ENCODE results near the gene MCTP1. TPM values are rescaled to one million over a fixed set of nuclear protein-coding genes. Genes with fewer than 3 reads are reported as not detected.

Gene MCTP1
- total and polyA plus RNA-seq, 10 of the 15 experiments (the other 5 are each of a cell fraction or from before 2014, with no cell fraction given) = 12.6 to 45.9 (median 18.8) TPM

DNA sequence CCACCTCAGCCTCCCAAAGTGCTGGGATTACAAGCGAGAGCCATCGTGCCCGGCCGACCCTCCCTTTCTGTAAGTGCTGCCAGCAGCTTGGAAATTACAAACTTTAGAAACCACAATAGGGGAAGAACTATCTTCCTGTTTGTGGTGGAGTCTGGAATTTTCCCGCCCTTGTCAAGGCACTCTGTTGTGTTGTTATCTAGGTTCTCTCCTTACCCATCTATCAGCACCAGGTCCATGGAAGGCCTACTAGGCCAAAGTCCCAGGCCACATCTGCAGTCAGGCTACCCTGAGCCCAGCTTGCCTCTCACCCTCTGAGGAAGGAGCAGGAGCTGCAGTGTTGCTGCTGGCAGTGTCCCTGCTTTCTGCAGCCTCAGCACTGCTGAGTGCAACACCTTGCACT, 214.9 kb downstream of the MCTP1 start:
- H3K4me1 ChIP-seq (ENCODE audit: control insufficient read depth, insufficient read depth, low read length) = peaks cover 44% of the 10 kb centered on the region
- TF ChIP-seq SMAD1 (IDR thresholded peaks at IDR 0.05; ENCODE audit: low read depth, partially characterized antibody) (no peak), IKZF1 (conservative IDR thresholded peaks at IDR 0.05) (peak; percentile 49; the same call in 1 of the 2 replicates), RUNX3 (IDR thresholded peaks at IDR 0.05; ENCODE audit: low read length) (peak; percentile 42; the same call in 1 of the 2 replicates)
- SMC1A ChIA-PET (ENCODE audit: uncharacterized antibody, unreplicated experiment) = interaction anchor here (0.7 to 6.9 kb wide), 10 partner anchors 8 to 134 kb away, joined by 3 to 64 read pairs (median 10); no protein-coding TSS in a partner anchor
- no peak overlapping the region for H3K9ac ChIP-seq (ENCODE audit: control insufficient read depth, insufficient read depth, low read length)
- H3K4me3 ChIP-seq = no peak overlapping the region; the same call in 1 of the 2 replicates
- RAD21 ChIA-PET (ENCODE audit: unreplicated experiment) = interaction anchor here (1.0 to 7.5 kb wide), 11 partner anchors 8 to 101 kb away, joined by 3 to 86 read pairs (median 8); no protein-coding TSS in a partner anchor
- H3K36me3 ChIP-seq (ENCODE audit: control insufficient read depth in 2 of 2, insufficient read depth in 2 of 2, low read length in 1 of 2) = no peaks in the 10 kb centered on the region; a peak in 1 of 4 replicates
- 61% methylated on average over 5 of the region's 5 CpGs for WGBS (ENCODE audit: insufficient coverage, insufficient replicate concordance, low lambda C conversion rate, missing lambda C conversion rate)
- peak overlapping the region; percentile 61; the same call in 1 of the 2 replicates for H3K4me2 ChIP-seq (ENCODE audit: control insufficient read depth, insufficient read depth)
- no TSS peak for BruUV-seq (replicated peaks)
- POLR2A ChIA-PET = interaction anchor here (0.8 to 2.5 kb wide), 10 partner anchors 10 to 327 kb away, joined by 3 to 24 read pairs (median 6); no protein-coding TSS in a partner anchor
- ATAC-seq = peak; percentile 42
- H3K79me2 ChIP-seq (ENCODE audit: control insufficient read depth, insufficient read depth, low read length) = peaks cover 61% of the 10 kb centered on the region
- H3K9me3 ChIP-seq (replicated peaks; ENCODE audit: control insufficient read depth, insufficient read depth, low read length) = peaks cover 2% of the 10 kb centered on the region; the same call in 1 of the 3 replicates
- H2AFZ ChIP-seq (ENCODE audit: control insufficient read depth, low read depth, low read length) = no peak overlapping the region
- FAIRE-seq = no peak
- peak overlapping the region; percentile 30; the same call in 1 of the 2 replicates for H3K27ac ChIP-seq (ENCODE audit: control insufficient read depth, insufficient read depth)
- DNase-seq (ENCODE audit: low read depth, low spot score) = no peak
- H3K27me3 ChIP-seq (replicated peaks in 1 of 2; ENCODE audit: control insufficient read depth in 2 of 2, insufficient read depth in 2 of 2, low read length in 1 of 2) = no peaks in the 10 kb centered on the region
- no peaks in the 10 kb centered on the region for H4K20me1 ChIP-seq (ENCODE audit: control insufficient read depth, insufficient read depth)
- intact Hi-C loops (cut with micrococcal nuclease; ENCODE audit: unreplicated experiment) = loop anchor here (10.0 kb wide), 1 partner anchor 545 kb away; no protein-coding TSS in a partner anchor
- CTCF ChIA-PET = interaction anchor here (0.6 to 3.9 kb wide), 8 partner anchors 10 to 101 kb away, joined by 3 to 25 read pairs (median 8); no protein-coding TSS in a partner anchor
- in situ Hi-C loops (cut with MboI) = loop anchor here (10.0 kb wide), 1 partner anchor 455 kb away; the partner anchor contains the start of genes KIAA0825 and SLF1

DNA sequence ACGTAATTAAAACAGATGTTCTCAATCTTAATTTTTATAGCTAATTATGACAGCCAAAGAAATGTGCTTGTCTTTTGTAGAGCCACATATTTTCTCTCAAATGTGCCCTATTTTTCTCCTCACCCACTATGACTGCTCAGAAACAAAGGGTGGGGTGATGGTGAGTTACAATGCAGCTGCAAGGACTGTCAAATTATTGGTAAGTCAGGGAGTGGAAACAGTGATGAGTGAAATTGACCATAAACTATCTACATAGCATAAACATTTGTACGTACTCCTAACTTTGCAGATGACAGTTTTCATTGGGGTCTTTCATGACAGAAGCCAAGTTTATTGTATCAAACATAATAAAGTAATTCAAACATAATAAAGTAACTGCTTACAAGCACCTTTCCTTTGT, 215.9 kb downstream of the MCTP1 start:
- ChIA-PET SMC1A (ENCODE audit: uncharacterized antibody, unreplicated experiment) (interaction anchor here (0.7 to 6.9 kb wide), 23 partner anchors 9 to 173 kb away, joined by 3 to 64 read pairs (median 5); no protein-coding TSS in a partner anchor), RAD21 (ENCODE audit: unreplicated experiment) (interaction anchor here (0.7 to 7.5 kb wide), 20 partner anchors 9 to 691 kb away, joined by 3 to 86 read pairs (median 5); no protein-coding TSS in a partner anchor), CTCF (interaction anchor here (0.6 to 2.1 kb wide), 14 partner anchors 8 to 536 kb away, joined by 3 to 10 read pairs (median 4); no protein-coding TSS in a partner anchor), POLR2A (interaction anchor here (0.6 to 2.5 kb wide), 15 partner anchors 9 to 326 kb away, joined by 3 to 24 read pairs (median 5); no protein-coding TSS in a partner anchor)
- Histone ChIP-seq H3K4me2 (ENCODE audit: control insufficient read depth, insufficient read depth) (peak overlapping the region; percentile 85), H3K36me3 (ENCODE audit: control insufficient read depth in 2 of 2, insufficient read depth in 2 of 2, low read length in 1 of 2) (no peaks in the 10 kb centered on the region; a peak in 1 of 4 replicates), H3K79me2 (ENCODE audit: control insufficient read depth, insufficient read depth, low read length) (peaks cover 55% of the 10 kb centered on the region), H4K20me1 (ENCODE audit: control insufficient read depth, insufficient read depth) (no peaks in the 10 kb centered on the region), H3K27ac (ENCODE audit: control insufficient read depth, insufficient read depth) (peak overlapping the region; percentile 53), H3K9ac (ENCODE audit: control insufficient read depth, insufficient read depth, low read length) (no peak overlapping the region), H2AFZ (ENCODE audit: control insufficient read depth, low read depth, low read length) (peak overlapping the region; percentile 18; the same call in 1 of the 2 replicates), H3K4me1 (ENCODE audit: control insufficient read depth, insufficient read depth, low read length) (peaks cover 37% of the 10 kb centered on the region), H3K9me3 (replicated peaks; ENCODE audit: control insufficient read depth, insufficient read depth, low read length) (peaks cover 2% of the 10 kb centered on the region; the same call in 1 of the 3 replicates), H3K27me3 (replicated peaks in 1 of 2; ENCODE audit: control insufficient read depth in 2 of 2, insufficient read depth in 2 of 2, low read length in 1 of 2) (no peaks in the 10 kb centered on the region), H3K4me3 (no peak overlapping the region)
- no TSS peak for BruUV-seq (replicated peaks)
- intact Hi-C loops (cut with micrococcal nuclease; ENCODE audit: unreplicated experiment) (no loop called here), in situ Hi-C loops (cut with MboI) (no loop called here)
- FAIRE-seq (no peak), ATAC-seq (peak; percentile 50), DNase-seq (ENCODE audit: low read depth, low spot score) (no peak)
- 59% methylated on average over 2 of the region's 2 CpGs for WGBS (ENCODE audit: insufficient coverage, insufficient replicate concordance, low lambda C conversion rate, missing lambda C conversion rate)
- no peak for TF ChIP-seq ATF7 (IDR thresholded peaks at IDR 0.05; ENCODE audit: low read depth)
- no peak for TF ChIP-seq NR2C1 (IDR thresholded peaks at IDR 0.05)
- no peak for TF ChIP-seq CEBPB (IDR thresholded peaks at IDR 0.05; ENCODE audit: borderline replicate concordance in 1 of 2, low read depth in 2 of 2, low read length in 2 of 2)
- no peak for TF ChIP-seq HDAC2 (IDR thresholded peaks at IDR 0.05)
- TF ChIP-seq, protein P1, sequence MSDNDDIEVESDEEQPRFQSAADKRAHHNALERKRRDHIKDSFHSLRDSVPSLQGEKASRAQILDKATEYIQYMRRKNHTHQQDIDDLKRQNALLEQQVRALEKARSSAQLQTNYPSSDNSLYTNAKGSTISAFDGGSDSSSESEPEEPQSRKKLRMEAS (IDR thresholded peaks at IDR 0.05; ENCODE audit: low read depth, low read length) = no peak
- no peak for TF ChIP-seq CBFB (IDR thresholded peaks at IDR 0.05; ENCODE audit: low read depth)
- TF ChIP-seq FOXM1 (IDR thresholded peaks at IDR 0.05; ENCODE audit: low read depth, low read length) = no peak
- TF ChIP-seq, protein P2, sequence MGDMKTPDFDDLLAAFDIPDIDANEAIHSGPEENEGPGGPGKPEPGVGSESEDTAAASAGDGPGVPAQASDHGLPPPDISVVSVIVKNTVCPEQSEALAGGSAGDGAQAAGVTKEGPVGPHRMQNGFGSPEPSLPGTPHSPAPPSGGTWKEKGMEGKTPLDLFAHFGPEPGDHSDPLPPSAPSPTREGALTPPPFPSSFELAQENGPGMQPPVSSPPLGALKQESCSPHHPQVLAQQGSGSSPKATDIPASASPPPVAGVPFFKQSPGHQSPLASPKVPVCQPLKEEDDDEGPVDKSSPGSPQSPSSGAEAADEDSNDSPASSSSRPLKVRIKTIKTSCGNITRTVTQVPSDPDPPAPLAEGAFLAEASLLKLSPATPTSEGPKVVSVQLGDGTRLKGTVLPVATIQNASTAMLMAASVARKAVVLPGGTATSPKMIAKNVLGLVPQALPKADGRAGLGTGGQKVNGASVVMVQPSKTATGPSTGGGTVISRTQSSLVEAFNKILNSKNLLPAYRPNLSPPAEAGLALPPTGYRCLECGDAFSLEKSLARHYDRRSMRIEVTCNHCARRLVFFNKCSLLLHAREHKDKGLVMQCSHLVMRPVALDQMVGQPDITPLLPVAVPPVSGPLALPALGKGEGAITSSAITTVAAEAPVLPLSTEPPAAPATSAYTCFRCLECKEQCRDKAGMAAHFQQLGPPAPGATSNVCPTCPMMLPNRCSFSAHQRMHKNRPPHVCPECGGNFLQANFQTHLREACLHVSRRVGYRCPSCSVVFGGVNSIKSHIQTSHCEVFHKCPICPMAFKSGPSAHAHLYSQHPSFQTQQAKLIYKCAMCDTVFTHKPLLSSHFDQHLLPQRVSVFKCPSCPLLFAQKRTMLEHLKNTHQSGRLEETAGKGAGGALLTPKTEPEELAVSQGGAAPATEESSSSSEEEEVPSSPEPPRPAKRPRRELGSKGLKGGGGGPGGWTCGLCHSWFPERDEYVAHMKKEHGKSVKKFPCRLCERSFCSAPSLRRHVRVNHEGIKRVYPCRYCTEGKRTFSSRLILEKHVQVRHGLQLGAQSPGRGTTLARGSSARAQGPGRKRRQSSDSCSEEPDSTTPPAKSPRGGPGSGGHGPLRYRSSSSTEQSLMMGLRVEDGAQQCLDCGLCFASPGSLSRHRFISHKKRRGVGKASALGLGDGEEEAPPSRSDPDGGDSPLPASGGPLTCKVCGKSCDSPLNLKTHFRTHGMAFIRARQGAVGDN (IDR thresholded peaks at IDR 0.05) = no peak
- TF ChIP-seq CBX5 (IDR thresholded peaks at IDR 0.05; ENCODE audit: low read depth) = no peak

Data from GM12878 (cell line).